Peyer's patch (tissue), 4 donors: Measurements from ENCODE around the gene CLEC2A. TPM values are rescaled to one million over a fixed set of nuclear protein-coding genes. Genes with fewer than 3 reads are reported as not detected.

Source experiments
- DNase-seq, 3 donors: peaks; one replicate each; pipeline ENCODE4 v3.0.0-alpha.2; 2017 to 2019
- H3K27ac ChIP-seq, 4 donors: fragments of 200-600 bp; sonication (generic); one replicate each; pipeline ENCODE4 v1.5.1; 2016 to 2019
- H3K27me3 ChIP-seq, 2 donors: fragments of 200-600 bp; sonication (generic); one replicate each; pipeline ENCODE4 v1.5.1; 2019
- H3K36me3 ChIP-seq, 3 donors: fragments of 200-600 bp; sonication (generic); one replicate each; pipeline ENCODE4 v1.5.1; 2016 to 2019
- H3K4me1 ChIP-seq, 4 donors: fragments of 200-600 bp; sonication (generic); one replicate each; pipeline ENCODE4 v1.5.1; 2016 to 2019
- H3K4me3 ChIP-seq, 4 donors: fragments of 200-600 bp; sonication (generic); 1 replicate in 3 of 4; 2 replicates in 1 of 4; pipeline ENCODE4 v1.5.1; 2016 to 2019; ENCODE audit warnings: mild to moderate bottlenecking in 1 of 4
- H3K9me3 ChIP-seq, 4 donors: fragments of 200-600 bp; sonication (generic); one replicate each; pipeline ENCODE4 v1.5.1; 2016 to 2019; ENCODE audit warnings: mild to moderate bottlenecking in 1 of 4
- POLR2A ChIP-seq, 2 donors: fragments of 450-650 bp; IDR thresholded peaks; one replicate each; pipeline ENCODE4 v1.5.1; 2017; ENCODE audit warnings: antibody characterized with exemption in 2 of 2, mild to moderate bottlenecking in 2 of 2, moderate library complexity in 2 of 2
- total RNA-seq, 4 donors: library from RNA; depleted of rRNA; stranded (reverse); fragments of >200 nt; gene quantifications; one replicate each; pipeline ENCODE4 v1.1.0, GENCODE V29; 2016
- TF ChIP-seq, protein P1 (sequence below), 6 experiments: fragments of 450-650 bp in 4 of 6; fragments of 200-600 bp in 2 of 6; sonication (generic) in 1 of 6; IDR thresholded peaks; one replicate each; pipeline ENCODE4 v1.5.1; 2017 to 2019; ENCODE audit warnings: antibody characterized with exemption in 6 of 6, mild to moderate bottlenecking in 3 of 6, moderate library complexity in 1 of 6

Gene CLEC2A
- total RNA-seq, 4 donors from 2014 or later: not detected

DNA sequence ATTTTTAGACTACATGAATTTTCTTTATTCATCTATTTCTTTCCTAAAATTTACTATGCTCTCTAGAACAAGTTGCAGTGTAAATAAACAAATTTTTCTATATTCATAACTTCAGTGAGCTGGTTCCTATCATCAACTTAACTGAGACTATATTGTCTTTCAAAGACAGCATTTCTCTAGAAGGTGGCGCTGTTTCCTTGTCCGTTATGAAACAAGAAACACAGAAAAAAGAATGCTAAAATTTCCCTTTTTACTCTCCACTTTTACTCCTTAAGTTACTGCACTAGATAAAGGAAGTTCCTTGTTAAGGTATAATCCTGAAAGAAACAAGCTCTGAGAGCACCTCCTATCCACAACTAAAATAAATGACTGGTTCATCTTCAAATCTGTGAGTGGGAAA, 8.2 kb upstream of the CLEC2A start:
- TF ChIP-seq, protein P1, sequence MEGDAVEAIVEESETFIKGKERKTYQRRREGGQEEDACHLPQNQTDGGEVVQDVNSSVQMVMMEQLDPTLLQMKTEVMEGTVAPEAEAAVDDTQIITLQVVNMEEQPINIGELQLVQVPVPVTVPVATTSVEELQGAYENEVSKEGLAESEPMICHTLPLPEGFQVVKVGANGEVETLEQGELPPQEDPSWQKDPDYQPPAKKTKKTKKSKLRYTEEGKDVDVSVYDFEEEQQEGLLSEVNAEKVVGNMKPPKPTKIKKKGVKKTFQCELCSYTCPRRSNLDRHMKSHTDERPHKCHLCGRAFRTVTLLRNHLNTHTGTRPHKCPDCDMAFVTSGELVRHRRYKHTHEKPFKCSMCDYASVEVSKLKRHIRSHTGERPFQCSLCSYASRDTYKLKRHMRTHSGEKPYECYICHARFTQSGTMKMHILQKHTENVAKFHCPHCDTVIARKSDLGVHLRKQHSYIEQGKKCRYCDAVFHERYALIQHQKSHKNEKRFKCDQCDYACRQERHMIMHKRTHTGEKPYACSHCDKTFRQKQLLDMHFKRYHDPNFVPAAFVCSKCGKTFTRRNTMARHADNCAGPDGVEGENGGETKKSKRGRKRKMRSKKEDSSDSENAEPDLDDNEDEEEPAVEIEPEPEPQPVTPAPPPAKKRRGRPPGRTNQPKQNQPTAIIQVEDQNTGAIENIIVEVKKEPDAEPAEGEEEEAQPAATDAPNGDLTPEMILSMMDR (IDR thresholded peaks at IDR 0.05): peak in 3 of 6 experiments; percentile 18 to 21 (median 20)
- no peak for TF ChIP-seq POLR2A (IDR thresholded peaks at IDR 0.05)
- Histone ChIP-seq H3K36me3 (no peaks in the 10 kb centered on the region), H3K27ac (no peak overlapping the region), H3K4me3 (no peak overlapping the region), H3K4me1 (no peaks in the 10 kb centered on the region), H3K27me3 (no peaks in the 10 kb centered on the region), H3K9me3 (no peaks in the 10 kb centered on the region)
- DNase-seq: no peak

DNA sequence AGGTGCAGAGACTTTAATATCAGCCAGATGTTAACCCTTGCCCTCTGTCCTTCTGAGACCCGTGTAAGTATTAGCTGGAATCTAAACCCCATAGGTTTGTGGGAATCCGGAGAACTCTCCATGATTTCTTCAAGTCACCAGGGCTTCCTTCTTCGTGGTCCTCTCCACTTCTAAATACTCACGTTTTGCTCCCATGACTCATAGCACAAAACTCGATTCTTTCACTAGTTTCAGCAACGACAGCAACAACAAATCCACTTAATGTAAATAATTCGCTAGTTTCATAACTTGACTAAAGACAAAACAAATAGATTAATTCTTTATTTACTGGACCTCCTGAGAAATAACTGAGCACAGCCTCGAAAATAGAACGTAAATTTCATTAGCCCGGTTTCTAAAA, 4.4 kb upstream of the CLEC2A start:
- no peaks in the 10 kb centered on the region for H3K36me3 ChIP-seq
- DNase-seq: no peak

DNA sequence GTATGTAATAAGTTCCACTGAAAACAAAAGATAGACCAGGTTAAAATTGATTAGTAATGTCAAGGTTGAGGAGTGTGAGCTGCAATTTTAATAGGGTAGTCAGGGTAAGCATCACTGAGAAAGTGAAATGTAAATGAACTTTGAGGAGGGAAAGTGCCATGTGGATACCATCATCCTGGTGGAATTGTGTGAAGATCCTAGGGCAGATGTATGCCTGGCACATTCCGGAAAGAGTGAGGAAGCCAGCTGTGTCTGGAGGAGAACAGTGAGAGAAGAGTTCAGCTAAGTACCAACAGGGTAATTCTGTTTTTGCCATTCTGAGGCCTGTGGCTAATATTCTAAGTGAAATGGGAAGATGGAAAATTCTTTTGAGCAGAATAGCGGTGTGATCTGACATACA, 2.9 kb upstream of the CLEC2A start:
- Histone ChIP-seq H3K36me3 (no peaks in the 10 kb centered on the region), H3K4me1 (no peaks in the 10 kb centered on the region), H3K4me3 (no peak overlapping the region), H3K9me3 (no peaks in the 10 kb centered on the region), H3K27me3 (no peaks in the 10 kb centered on the region), H3K27ac (no peak overlapping the region)
- TF ChIP-seq, protein P1 (IDR thresholded peaks at IDR 0.05): no peak
- TF ChIP-seq POLR2A (IDR thresholded peaks at IDR 0.05): no peak
- no peak for DNase-seq

More for the DNA sequence above, 4.4 kb upstream of the CLEC2A start:
- no peaks in the 10 kb centered on the region for H3K27me3 ChIP-seq
- H3K4me1 ChIP-seq: no peaks in the 10 kb centered on the region
- TF ChIP-seq, protein P1 (IDR thresholded peaks at IDR 0.05): no peak
- TF ChIP-seq POLR2A (IDR thresholded peaks at IDR 0.05): no peak
- H3K27ac ChIP-seq: no peak overlapping the region
- H3K4me3 ChIP-seq: no peak overlapping the region
- H3K9me3 ChIP-seq: no peaks in the 10 kb centered on the region

DNA sequence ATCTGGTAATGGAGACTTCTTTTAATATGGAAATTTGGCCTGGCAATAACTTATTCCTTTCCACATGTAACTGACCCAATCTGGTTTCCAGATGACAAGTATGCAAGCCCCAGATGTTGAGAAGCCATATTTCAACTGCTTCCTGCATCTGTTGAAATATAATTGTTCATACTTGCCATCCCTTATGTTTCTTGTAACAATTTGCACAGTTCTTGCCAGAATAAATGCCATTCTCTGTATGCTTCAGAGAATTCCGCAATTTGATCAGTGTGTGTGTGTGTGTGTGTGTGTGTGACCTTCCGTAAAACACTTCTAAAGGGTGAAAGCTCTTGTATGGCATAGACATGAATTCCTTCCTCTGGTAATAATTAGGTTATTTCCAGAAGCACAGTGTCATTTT, 1.8 kb upstream of the CLEC2A start:
- Histone ChIP-seq H3K27ac (no peak overlapping the region), H3K4me3 (no peak overlapping the region), H3K36me3 (no peaks in the 10 kb centered on the region), H3K27me3 (no peaks in the 10 kb centered on the region), H3K4me1 (no peaks in the 10 kb centered on the region), H3K9me3 (no peaks in the 10 kb centered on the region)
- no peak for DNase-seq
- TF ChIP-seq, protein P1 (IDR thresholded peaks at IDR 0.05): no peak

DNA sequence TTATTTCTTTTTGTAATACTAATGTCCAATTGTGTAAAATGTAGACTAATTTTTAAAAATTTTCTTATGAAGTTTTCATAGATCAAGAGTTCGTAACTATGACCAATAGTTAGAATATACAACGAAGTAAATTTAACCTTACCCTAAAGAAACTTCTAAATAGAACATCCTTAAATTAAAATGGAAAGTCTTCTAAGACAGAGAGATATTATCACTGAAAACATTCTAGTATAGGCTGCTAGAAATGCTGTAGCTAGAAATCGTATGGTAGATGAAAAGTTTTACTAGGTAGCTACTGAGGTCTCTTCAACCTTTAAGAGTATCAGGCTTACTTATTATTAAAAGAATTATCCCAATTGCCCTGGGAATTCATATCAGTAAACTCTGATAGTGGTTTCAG, 925 bp downstream of the CLEC2A start:
- Histone ChIP-seq H3K27ac (no peak overlapping the region), H3K36me3 (no peaks in the 10 kb centered on the region), H3K9me3 (no peaks in the 10 kb centered on the region), H3K27me3 (no peaks in the 10 kb centered on the region), H3K4me1 (no peaks in the 10 kb centered on the region), H3K4me3 (no peak overlapping the region)
- TF ChIP-seq POLR2A (IDR thresholded peaks at IDR 0.05): no peak
- TF ChIP-seq, protein P1 (IDR thresholded peaks at IDR 0.05): no peak
- DNase-seq: no peak

DNA sequence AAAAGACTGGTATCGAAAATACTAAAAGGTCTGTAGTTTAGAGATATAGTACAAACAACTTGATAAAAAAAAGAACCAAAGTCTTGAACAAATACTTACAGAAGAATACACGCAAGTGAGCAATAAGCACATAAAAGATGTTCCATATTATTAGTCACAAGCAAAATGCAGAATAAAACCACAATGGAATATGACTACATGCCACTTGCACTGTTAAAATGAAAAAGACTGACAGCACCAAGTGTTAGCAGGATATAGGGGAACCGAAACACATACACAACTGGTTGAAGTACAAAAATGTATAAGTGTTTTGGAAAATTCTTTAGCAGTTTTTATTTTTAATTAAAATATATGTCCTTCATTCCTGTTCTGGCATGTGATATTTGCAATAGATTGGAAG, 3.6 kb downstream of the CLEC2A start:
- no peak for TF ChIP-seq POLR2A (IDR thresholded peaks at IDR 0.05)
- TF ChIP-seq, protein P1 (IDR thresholded peaks at IDR 0.05): no peak
- H3K9me3 ChIP-seq: no peaks in the 10 kb centered on the region
- no peaks in the 10 kb centered on the region for H3K27me3 ChIP-seq
- no peaks in the 10 kb centered on the region for H3K36me3 ChIP-seq
- no peak overlapping the region for H3K27ac ChIP-seq
- no peaks in the 10 kb centered on the region for H3K4me1 ChIP-seq
- H3K4me3 ChIP-seq: no peak overlapping the region
- no peak for DNase-seq
